SJCRH30 (cell line): ENCODE results near the gene DCXR. TPM values are rescaled to one million over a fixed set of nuclear protein-coding genes. Genes with fewer than 3 reads are reported as not detected.

Source experiments
- DNase-seq, 2 experiments: peaks; one replicate each; pipeline ENCODE4 v3.0.0-alpha.2; 2015 to 2020
- H3K27ac ChIP-seq: fragments of 250-450 bp; sonication (Bioruptor Pico); 2 replicates; pipeline ENCODE4 v1.5.1; 2020; ENCODE audit warnings: mild to moderate bottlenecking, moderate library complexity
- H3K27me3 ChIP-seq: fragments of 250-450 bp; sonication (Bioruptor Pico); 2 replicates; pipeline ENCODE4 v1.5.1; 2020; ENCODE audit warnings: mild to moderate bottlenecking, moderate library complexity
- H3K36me3 ChIP-seq: fragments of 250-450 bp; sonication (Bioruptor Pico); 2 replicates; pipeline ENCODE4 v1.5.1; 2020; ENCODE audit warnings: mild to moderate bottlenecking, moderate library complexity
- H3K4me1 ChIP-seq: fragments of 250-450 bp; sonication (Bioruptor Pico); 2 replicates; pipeline ENCODE4 v1.5.1; 2020; ENCODE audit warnings: mild to moderate bottlenecking, moderate library complexity
- H3K4me3 ChIP-seq: fragments of 250-450 bp; sonication (Bioruptor Pico); 2 replicates; pipeline ENCODE4 v1.5.1; 2020; ENCODE audit warnings: mild to moderate bottlenecking, moderate library complexity
- H3K9me3 ChIP-seq: fragments of 250-450 bp; sonication (Bioruptor Pico); replicated peaks from 2 replicates; pipeline ENCODE4 v1.5.1; 2020; ENCODE audit warnings: mild to moderate bottlenecking, moderate library complexity
- total RNA-seq: library from RNA; depleted of rRNA; stranded (reverse); fragments of >200 nt; shearing (Covaris generic); gene quantifications from 2 replicates; pipeline ENCODE4 v1.2.3, GENCODE V29; 2014

Gene DCXR
- total RNA-seq, 1 experiment from 2014 or later = 110 TPM

GRCh38 chr17:82030470-82031302, 6.8 kb downstream of the DCXR start:
- Histone ChIP-seq H3K36me3 (no peaks in the 10 kb centered on the region), H3K27ac (no peak overlapping the region), H3K4me3 (peak overlapping the region; percentile 60), H3K4me1 (no peaks in the 10 kb centered on the region; the same call in 1 of the 2 replicates), H3K27me3 (no peaks in the 10 kb centered on the region), H3K9me3 (no peaks in the 10 kb centered on the region)
- peak; percentile 90 to 91 for DNase-seq

GRCh38 chr17:82029990-82030469, 7.5 kb downstream of the DCXR start:
- H3K4me1 ChIP-seq = no peaks in the 10 kb centered on the region; the same call in 1 of the 2 replicates
- DNase-seq = no peak
- H3K4me3 ChIP-seq = no peak overlapping the region
- no peaks in the 10 kb centered on the region for H3K9me3 ChIP-seq
- H3K27ac ChIP-seq = no peak overlapping the region
- H3K36me3 ChIP-seq = no peaks in the 10 kb centered on the region
- H3K27me3 ChIP-seq = no peaks in the 10 kb centered on the region

DNA sequence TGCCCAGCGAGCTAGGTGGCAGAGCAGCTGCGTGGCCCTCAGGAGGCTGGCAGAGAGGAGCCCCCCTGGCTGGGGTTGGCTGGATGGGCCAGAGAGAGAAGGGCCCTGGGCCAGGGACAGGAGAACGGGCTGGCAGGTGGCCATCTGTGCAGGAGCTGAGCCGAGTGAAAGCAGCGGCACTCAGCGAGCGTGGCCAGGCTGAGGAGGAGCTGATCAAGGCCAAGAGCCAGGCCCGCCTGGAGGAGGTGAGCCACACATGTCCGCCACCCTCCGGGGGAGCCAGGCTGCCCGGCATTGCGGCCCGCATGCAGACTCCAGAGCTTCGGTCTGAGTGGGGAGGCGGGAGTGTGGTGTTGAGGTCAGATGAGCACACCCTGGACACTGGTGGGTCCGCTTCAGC, 8.1 kb downstream of the DCXR start:
- H3K36me3 ChIP-seq = no peaks in the 10 kb centered on the region
- no peaks in the 10 kb centered on the region for H3K27me3 ChIP-seq
- no peaks in the 10 kb centered on the region for H3K9me3 ChIP-seq
- no peak for DNase-seq
- no peak overlapping the region for H3K4me3 ChIP-seq
- H3K27ac ChIP-seq = no peak overlapping the region
- no peaks in the 10 kb centered on the region; the same call in 1 of the 2 replicates for H3K4me1 ChIP-seq

DNA sequence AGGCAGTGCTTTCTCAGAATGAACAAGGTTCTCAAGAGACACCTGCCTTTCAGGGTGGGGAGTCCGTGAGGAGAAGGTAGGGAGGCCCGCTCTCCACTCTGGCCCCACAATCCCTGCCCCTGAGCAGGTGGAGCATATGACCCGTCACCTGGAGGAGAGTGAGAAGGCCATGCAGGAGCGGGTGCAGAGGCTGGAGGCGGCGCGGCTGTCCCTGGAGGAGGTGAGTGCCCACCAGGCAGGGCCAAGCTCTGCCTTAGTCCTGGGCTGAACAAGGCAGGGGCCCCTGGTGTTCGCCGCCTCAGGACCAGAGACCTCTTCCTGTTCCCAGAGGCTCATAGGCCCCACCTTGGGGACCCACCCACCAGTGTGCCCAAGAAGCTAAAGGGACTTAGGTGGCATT, 8.5 kb downstream of the DCXR start:
- no peaks in the 10 kb centered on the region for H3K36me3 ChIP-seq
- H3K4me1 ChIP-seq = no peaks in the 10 kb centered on the region; the same call in 1 of the 2 replicates
- no peak for DNase-seq
- H3K9me3 ChIP-seq = no peaks in the 10 kb centered on the region
- H3K4me3 ChIP-seq = no peak overlapping the region
- no peaks in the 10 kb centered on the region for H3K27me3 ChIP-seq
- no peak overlapping the region for H3K27ac ChIP-seq

- Histone ChIP-seq H3K36me3 (no peaks in the 10 kb centered on the region), H3K27ac (no peak overlapping the region), H3K9me3 (no peaks in the 10 kb centered on the region), H3K4me1 (no peaks in the 10 kb centered on the region; the same call in 1 of the 2 replicates), H3K4me3 (no peak overlapping the region), H3K27me3 (no peaks in the 10 kb centered on the region)
- no peak for DNase-seq
These were observed 9.3 kb downstream of the DCXR start for GRCh38 chr17:82028246-82028645.

DNA sequence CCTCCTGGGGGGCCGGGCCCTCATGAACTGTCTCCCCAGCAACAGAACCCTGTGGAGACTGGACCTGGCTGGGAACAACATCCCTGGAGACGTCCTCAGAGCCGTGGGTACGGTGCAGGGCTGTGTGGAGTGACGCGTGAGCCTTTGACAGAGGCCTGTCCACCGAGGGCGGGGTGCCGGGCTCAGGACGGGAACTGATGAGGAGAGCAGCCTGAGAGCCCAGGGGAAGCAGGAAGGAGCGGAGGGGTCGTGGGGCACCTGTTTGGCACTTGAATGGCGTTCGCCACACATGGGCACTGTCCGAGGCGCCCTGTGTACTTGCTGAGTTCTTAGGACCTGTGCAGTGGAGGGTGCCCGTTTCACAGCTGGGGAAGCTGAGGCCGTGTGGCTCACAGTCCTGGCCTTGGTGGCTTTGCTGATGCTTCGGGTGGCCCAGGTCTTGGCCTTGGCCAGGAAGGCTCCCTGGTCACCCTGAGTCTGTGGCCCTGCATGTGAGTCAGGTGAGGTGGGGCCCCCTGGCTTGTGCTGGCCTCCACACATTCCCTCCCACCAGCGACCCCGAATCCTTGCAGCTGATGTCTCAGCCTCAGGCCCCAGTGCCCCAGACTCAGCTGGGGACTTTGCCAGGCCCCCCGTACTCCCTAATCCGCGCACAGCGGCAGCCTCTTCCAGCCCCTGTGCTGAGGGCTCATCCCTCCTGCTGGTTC, 11.9 kb downstream of the DCXR start:
- H3K27me3 ChIP-seq = no peaks in the 10 kb centered on the region
- no peaks in the 10 kb centered on the region for H3K36me3 ChIP-seq
- no peak overlapping the region for H3K27ac ChIP-seq
- H3K4me1 ChIP-seq = peaks cover 7% of the 10 kb centered on the region; the same call in 1 of the 2 replicates
- no peaks in the 10 kb centered on the region for H3K9me3 ChIP-seq
- DNase-seq = no peak
- no peak overlapping the region for H3K4me3 ChIP-seq

GRCh38 chr17:82024859-82025258, 12.6 kb downstream of the DCXR start:
- no peaks in the 10 kb centered on the region for H3K36me3 ChIP-seq
- no peak overlapping the region for H3K27ac ChIP-seq
- DNase-seq = no peak
- H3K27me3 ChIP-seq = no peaks in the 10 kb centered on the region
- H3K4me3 ChIP-seq = no peak overlapping the region
- H3K9me3 ChIP-seq = no peaks in the 10 kb centered on the region
- peaks cover 7% of the 10 kb centered on the region; the same call in 1 of the 2 replicates for H3K4me1 ChIP-seq

- peak; percentile 81 to 83 for DNase-seq
- Histone ChIP-seq H3K27me3 (no peaks in the 10 kb centered on the region), H3K36me3 (no peaks in the 10 kb centered on the region), H3K4me1 (peaks cover 7% of the 10 kb centered on the region; the same call in 1 of the 2 replicates), H3K9me3 (no peaks in the 10 kb centered on the region), H3K4me3 (peak overlapping the region; percentile 72), H3K27ac (peak overlapping the region; percentile 29; the same call in 1 of the 2 replicates)
These were observed 13.9 kb downstream of the DCXR start for GRCh38 chr17:82023447-82024241.

DNA sequence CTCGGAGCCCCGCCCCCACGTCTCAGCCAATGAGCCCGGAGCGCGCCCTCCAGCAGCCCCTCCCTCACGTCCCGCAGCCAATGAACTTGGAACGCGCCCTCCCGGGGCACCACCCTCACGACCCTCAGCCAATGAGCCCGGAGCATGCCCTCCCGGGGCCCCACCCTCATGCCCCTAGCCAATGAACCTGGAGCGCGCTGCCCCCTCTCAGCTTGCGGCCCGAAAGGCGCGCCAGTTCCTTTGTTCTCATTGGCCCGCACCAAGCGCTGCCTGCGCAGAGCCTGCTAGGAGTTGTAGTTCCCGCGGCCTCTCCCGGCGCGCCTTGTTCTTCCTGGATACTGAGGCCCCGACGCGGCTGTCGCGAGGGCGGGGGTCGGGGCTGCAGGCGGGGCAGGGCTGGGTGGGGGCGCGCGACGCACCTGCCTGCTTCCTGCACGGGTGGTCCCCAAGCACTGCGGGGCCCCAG, 14.5 kb downstream of the DCXR start, which contains the start of gene LRRC45:
TSS of gene LRRC45 (plus strand) at position 325 of the 466 bp plus-strand sequence. CDS start 339 bp downstream, outside the sequence.
- H3K27ac ChIP-seq = peak within 1 kb of the TSS; percentile 35
- H3K4me3 ChIP-seq = peak within 1 kb of the TSS; percentile 89
- peaks cover 7% of the 10 kb centered on the region; the same call in 1 of the 2 replicates for H3K4me1 ChIP-seq
- H3K36me3 ChIP-seq = no peaks in the 10 kb centered on the region
- DNase-seq = peak; percentile 100
- no peaks in the 10 kb centered on the region for H3K9me3 ChIP-seq
- H3K27me3 ChIP-seq = no peaks in the 10 kb centered on the region

DNA sequence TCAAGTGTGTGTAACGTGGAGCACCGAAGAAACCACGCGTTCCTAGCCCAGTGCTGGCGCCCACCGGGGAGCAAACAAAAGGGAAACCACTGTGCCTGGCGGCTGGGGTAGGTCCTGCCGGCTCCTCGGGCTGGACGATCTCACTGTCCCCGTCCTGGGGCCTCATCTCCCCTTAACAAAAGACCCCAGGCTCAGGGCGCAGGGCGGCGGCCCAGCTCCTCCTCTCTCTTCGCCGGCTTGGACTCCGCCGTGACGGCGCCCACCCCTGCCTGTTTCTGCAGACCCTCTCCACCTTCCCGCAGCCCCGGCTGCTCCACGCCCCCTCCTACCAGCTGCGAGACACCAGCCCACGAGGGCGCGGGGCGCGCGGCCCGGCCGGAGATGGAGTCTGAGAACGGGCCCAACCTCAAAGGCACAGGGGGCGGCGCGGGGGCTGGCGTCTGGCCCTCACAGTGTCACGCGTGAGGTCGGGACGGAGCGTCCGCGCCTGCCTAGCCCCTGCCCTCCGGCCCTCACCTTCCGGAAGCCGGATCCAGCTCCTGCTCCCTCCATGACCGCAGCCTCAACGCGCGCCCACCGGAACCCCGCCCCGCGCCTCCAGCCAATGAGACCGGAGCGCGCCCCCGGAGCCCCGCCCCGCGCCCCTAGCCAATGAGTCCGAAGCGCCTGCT, 15.1 kb downstream of the DCXR start, which contains the start of gene CENPX:
TSS of gene CENPX (minus strand) at position 569 of the 671 bp plus-strand sequence. CDS start at position 552, 17 bp downstream.
- peak in 1 of 2 experiments; percentile 66 for DNase-seq
- peaks cover 7% of the 10 kb centered on the region; the same call in 1 of the 2 replicates for H3K4me1 ChIP-seq
- no peaks in the 10 kb centered on the region for H3K27me3 ChIP-seq
- H3K9me3 ChIP-seq = no peaks in the 10 kb centered on the region
- H3K36me3 ChIP-seq = no peaks in the 10 kb centered on the region
- H3K27ac ChIP-seq = peak within 1 kb of the TSS; percentile 35
- peak within 1 kb of the TSS; percentile 89 for H3K4me3 ChIP-seq

GRCh38 chr17:82021900-82022309, 15.6 kb downstream of the DCXR start:
- Histone ChIP-seq H3K4me3 (peak overlapping the region; percentile 89), H3K4me1 (peaks cover 7% of the 10 kb centered on the region; the same call in 1 of the 2 replicates), H3K27me3 (no peaks in the 10 kb centered on the region), H3K36me3 (no peaks in the 10 kb centered on the region), H3K27ac (no peak overlapping the region; the same call in 1 of the 2 replicates), H3K9me3 (no peaks in the 10 kb centered on the region)
- peak in 1 of 2 experiments; percentile 46 for DNase-seq

DNA sequence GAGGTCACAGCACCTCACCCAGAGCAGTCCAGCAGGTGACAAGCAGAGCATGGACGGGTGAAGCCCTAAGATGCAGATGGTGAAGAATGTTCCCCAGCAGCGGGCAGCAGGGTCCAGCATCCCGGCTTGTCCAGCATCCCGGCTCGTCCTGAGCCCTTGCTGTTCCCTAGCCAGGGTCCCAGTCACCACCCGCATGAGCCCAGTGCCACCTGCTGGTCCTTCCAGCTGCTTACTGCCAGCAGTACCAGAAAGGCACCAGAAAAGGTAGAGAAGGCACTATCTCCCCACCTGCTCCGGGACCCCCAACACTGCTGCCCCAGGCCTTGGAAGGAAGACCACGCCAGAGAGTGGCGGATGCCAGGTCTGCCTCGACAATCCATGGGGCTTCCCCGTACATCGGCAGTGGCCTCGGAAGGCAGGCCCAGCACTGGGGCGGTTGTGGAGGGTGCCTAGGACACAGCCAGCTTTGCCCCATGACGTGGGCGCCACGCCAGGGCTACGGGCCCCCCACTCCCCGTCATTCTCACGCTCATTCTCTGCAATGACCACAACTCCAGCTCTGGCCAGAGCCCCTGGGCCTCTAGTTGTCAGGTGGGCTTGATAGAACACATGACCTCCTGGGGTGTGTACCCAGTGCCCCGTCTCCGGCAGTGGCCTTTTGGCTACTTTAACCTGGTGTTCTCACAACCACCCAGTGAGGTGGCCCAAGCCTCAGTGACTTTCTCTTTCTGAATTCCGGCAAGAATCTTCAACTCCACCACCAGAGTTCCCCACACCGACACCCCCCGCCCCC, 16.2 kb downstream of the DCXR start:
- peak; percentile 90 to 91 for DNase-seq
- H3K27ac ChIP-seq = no peak overlapping the region

GRCh38 chr17:82020572-82021106, 16.9 kb downstream of the DCXR start:
- no peak overlapping the region for H3K27ac ChIP-seq
- no peak for DNase-seq
- no peaks in the 10 kb centered on the region for H3K36me3 ChIP-seq
- no peak overlapping the region for H3K4me3 ChIP-seq
- no peaks in the 10 kb centered on the region for H3K27me3 ChIP-seq
- H3K9me3 ChIP-seq = no peaks in the 10 kb centered on the region
- peaks cover 7% of the 10 kb centered on the region; the same call in 1 of the 2 replicates for H3K4me1 ChIP-seq

More for the DNA sequence above, 16.2 kb downstream of the DCXR start:
- H3K27me3 ChIP-seq = no peaks in the 10 kb centered on the region
- H3K4me3 ChIP-seq = peak overlapping the region; percentile 89
- H3K9me3 ChIP-seq = no peaks in the 10 kb centered on the region
- H3K36me3 ChIP-seq = no peaks in the 10 kb centered on the region
- H3K4me1 ChIP-seq = peaks cover 7% of the 10 kb centered on the region; the same call in 1 of the 2 replicates
